Activated T-cell treated with anti-CD3 and anti-CD28 coated beads for 24 hours (primary cell): ENCODE measurements around the gene ELMO3.
A peak's percentile ranks its signal among the peaks of the same experiment; 100 is the strongest.

Source experiments
- DNase-seq: peaks from one replicate; pipeline ENCODE4 v3.0.0-alpha.2; 2020; ENCODE audit warnings: low read depth

Gene ELMO3, protein sequence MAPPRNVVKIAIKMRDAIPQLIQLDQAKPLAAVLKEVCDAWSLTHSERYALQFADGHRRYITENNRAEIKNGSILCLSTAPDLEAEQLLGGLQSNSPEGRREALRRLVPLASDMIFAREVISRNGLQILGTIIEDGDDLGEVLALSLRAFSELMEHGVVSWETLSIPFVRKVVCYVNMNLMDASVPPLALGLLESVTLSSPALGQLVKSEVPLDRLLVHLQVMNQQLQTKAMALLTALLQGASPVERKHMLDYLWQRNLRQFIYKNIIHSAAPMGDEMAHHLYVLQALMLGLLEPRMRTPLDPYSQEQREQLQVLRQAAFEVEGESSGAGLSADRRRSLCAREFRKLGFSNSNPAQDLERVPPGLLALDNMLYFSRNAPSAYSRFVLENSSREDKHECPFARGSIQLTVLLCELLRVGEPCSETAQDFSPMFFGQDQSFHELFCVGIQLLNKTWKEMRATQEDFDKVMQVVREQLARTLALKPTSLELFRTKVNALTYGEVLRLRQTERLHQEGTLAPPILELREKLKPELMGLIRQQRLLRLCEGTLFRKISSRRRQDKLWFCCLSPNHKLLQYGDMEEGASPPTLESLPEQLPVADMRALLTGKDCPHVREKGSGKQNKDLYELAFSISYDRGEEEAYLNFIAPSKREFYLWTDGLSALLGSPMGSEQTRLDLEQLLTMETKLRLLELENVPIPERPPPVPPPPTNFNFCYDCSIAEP

DNA sequence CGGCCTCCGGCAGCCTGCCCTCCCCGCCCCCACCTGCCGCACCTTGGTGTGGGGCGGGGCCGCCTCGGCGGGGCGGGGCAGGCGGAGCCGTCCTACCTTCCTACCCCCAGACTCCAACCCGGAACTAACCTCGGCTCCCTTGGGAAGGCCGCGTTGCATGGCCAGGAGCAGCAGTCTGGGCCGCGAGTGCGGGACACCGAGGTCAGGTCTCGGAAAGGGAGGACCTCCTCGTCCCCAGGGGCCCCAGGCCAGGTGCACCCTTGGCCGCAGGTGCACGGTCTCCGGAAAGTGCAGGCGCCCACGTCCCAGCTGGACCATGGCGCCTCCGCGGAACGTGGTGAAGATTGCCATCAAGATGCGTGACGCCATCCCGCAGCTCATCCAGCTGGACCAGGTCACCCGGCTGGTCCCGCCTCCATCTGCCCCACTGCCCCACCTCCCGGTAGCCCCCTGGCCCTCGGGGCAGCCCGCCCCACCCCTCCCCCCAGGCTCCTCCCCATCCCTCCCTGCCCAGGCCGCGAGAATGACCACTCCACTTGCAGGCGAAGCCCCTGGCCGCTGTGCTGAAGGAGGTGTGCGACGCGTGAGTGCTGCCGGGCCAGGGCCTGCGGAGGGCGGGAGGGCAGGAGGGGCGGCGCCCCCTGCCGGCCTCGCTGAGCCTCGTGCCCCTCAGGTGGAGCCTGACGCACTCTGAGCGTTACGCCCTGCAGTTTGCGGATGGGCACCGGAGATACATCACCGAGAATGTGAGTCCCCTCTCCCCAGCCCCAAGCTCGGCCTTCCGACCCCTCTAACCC is at the start of gene ELMO3:
TSS of gene ELMO3 (plus strand) at position 121 of the 797 bp plus-strand sequence. CDS start at position 317, 196 bp downstream.
- no peak for DNase-seq

DNA sequence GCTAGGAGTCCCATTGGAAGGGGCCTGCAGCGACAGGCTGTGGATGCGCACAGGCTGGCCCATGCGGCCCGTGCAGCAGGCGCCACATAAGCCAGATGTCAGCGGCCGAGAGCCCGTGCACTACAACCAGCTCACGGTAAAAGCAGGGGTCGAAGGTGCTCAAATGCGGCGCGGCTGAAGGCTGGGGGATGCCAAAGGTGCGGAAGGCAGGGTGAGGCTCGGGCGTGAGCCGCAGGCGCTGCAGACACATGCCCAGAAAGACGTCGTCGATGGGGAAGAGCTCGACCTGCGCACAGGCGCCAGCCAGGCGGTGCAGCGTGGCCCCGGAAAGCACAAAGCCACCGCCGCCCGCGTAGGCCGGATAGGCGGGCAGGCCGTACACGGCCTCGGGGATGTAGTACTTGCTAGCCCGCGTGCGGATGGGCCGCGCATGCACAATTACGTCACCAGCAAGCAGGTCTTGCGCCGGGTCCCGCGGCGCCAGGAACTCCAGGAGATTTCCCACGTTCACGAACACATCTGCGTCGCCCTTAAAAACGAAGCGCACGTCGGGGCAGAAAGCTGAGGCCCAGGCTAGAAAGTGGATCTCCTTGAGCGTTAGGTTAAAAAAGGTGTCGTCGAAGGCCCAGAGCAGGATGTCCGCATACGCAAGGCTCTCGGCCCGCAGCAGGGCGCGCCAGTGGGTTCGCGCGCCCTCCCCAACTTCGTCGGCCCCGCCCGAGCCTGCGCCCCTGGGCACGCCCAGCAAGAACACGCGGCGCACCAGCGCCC is 49.5 kb upstream of the ELMO3 start:
- DNase-seq: no peak

DNA sequence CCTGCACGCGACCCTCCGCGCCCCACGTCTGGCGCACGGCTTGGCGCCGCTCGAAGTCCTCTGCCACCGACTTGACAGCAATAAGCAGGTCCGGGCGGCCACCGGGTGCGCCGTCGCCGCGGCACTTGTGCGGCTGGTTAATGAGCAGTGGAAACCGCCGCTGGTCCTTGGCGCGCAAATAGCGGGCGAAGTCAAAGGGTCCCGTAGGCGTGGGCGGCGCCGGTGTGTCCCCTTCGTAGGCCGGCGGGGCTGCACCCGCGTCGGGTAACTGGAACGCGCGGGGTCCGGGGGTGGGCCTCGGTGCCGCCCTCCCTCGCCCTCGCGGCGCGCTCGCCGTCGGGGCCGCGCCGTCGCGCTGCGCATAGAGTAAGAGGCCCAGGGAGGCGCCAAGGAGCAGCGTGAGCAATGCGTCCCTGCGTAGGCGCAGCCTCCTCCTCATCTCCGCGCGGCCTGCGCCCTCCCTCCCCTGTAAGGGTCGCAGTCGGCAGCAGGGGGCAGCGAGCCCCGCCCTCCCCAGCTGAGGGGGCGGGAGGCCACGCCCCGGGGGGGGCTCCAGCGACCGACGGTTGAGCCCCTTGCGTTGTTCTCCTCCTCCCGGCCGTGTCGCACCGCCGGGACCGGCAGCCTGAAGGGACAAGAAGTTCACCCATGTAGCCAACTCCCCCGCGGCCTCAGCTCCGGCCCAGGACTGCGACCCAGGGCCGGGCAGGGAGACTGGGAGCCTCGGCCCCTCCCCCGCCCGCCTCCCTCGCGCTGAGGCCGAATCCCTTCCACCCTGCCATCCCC is 48.7 kb upstream of the ELMO3 start:
- DNase-seq: peak; percentile 35

DNA sequence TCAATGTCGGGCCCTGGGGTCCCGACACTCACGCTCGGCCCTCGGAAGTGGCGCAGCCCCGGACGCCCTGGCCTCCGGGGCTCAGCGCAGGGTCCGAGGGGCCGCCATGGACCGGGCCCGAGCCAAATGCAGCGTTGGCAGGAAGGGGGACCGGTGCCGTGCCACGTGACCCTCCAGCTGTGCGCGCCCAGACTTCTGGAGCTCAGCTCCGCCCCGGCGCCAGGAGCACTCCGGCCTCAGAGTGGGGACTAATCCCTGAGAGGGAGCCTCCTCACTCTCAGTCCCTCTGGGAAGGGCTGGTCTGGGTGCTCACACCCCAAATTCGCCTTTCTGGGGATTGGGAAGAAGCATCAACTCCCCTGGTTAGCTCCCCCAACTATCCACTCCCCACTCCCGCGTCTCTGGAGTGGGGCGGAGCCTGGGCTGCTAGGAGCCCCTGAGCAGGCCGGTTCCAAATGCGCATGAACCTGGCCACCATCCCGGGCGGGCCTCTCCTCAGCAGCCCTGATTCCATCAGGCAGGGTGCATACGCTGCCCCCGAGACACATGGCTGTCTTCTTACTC is 48.0 kb upstream of the ELMO3 start, which contains the start of gene B3GNT9:
TSS of gene B3GNT9 (minus strand) at position 166 of the 564 bp plus-strand sequence. CDS start 513 bp downstream, outside the sequence.
- DNase-seq: peak; percentile 32

DNA sequence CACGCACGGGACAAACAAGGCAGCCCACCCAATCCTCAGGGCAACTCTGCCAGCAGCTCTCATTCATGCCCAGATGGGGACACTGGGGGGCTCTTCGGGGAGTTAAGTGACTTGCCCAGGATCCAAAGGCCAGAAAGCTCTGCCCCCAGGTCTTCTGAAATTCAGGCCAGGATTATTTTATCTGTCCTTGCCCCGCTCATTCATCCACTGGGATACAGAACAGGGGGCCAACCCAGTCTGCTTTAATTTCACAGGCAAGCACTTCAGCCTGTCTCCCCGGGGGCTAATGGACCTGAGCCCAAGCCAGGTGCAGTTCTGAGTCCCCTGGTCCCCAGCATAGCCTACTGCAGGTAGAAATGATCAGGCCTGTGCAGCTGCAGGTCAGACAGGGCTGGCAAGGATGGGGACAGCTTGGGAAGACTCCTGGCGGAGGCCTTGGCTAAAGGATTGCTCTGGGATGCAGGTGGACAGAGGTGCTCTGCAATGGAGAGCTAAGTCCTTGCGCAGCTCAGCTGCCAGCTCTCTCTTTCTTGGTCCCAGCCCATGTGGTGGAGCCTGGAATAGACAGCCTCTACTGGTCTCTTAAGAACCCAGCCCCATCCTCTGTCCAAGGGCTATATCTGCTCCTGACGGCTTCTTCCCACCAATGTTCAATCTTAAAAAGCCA is 47.4 kb upstream of the ELMO3 start:
- DNase-seq: no peak

DNA sequence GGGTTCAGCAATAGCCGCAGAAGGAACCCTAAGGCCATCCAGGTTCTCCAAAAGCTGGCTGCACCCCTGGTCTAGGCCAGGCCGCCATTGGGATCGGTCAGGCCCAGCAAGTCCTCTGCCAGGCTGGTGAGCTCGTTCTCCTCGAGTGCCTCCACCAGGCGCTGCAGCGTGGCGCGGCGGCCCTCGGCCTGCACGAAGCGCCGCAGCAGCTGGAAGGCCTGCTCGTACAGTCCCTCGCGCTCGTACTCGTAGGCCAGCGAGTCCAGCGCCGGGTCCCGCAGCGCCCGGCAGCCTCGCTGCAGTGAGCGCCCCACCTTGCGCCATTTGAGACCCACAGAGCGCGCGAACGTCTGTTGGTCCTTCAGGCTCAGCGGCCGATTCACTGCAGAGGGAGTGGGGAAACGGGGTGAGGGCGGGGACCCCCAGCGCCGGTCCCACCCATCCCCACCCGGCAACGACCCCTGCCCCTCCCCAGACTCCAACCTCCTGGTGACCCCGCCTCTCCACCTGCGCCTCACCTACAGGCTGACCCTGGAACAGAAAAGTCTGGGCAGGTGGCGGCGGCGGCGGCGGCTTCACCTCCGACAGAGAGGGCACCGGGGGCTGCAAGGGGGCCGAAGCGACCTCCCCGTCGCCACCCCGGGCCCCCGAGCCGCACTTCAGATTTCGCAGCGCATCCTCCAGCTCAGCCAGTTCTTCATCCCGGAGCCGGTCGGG is 44.2 kb upstream of the ELMO3 start:
- DNase-seq: no peak

DNA sequence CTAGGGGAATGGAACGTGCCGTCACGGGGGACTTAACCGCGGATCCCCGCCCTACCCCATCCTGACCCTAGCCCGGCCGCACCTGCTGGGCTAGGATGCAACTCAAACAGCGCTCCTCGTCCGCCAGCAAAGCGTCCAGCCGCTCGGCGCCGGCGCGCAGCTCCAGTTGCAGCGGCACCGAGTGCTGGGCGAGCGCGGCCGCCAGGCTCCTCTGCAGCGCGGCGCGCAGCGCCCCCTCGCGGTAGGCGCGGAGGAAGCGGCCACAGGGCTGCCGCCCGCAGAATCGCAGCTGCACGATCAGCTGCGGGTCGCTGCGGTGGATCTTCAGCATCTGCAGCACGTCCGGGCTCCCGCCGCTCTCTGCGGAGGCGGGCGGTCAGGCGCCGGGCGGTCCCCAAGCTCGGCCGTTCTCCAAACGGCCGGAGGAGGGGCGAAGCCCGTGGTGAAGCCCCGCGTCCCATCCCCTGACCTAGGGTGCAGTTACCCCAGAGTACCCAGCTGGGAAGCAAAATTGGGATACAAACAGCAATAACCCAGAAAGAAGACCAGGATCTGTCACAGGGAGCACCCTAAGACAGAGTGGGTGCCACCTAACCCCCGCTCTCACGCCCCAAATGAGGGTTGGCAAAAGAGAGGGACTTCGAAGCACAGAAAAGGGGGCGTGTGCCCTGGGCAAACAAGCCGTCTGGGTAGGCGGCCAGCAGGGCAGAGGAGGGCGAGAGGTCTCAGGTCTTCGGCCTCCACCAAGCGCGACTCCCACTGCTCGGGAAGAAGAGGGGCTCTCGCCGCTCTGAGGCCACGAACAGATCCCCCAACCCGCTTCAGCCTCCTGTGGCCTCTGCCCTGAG is 43.4 kb upstream of the ELMO3 start:
- peak; percentile 66 for DNase-seq

DNA sequence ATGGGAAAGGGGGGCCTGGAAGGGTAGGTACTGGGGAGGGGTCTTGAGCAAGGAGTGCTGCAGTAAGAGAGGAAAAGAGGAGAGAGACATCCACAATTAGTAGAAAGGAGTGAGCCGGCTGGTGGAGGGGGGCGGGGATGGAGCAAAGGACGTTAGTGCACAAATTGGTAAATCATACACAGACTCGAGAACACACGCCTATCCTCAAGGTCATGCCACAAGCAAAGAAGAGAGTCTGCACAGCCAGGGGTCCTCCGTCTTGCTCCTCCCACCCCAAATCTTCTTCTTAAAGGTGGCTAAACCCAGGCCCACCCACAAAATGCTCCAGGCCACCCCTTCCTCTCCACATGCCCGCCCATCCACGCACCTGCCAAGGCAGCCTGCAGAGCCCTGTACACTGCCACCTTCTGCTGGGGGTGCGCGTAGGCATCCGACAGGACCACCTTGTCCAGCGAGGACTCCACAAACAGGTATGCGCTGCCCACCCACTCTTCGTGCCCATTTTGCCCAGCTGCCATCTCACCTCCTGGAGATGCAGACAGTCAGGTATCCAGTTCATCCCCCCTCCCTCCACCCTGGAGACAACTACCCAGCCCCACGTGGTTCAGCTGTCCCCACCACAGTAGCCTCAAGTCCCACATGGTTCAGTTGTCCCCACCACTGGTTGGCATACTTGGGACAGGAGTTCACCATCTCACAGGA is 42.6 kb upstream of the ELMO3 start:
- DNase-seq: no peak

DNA sequence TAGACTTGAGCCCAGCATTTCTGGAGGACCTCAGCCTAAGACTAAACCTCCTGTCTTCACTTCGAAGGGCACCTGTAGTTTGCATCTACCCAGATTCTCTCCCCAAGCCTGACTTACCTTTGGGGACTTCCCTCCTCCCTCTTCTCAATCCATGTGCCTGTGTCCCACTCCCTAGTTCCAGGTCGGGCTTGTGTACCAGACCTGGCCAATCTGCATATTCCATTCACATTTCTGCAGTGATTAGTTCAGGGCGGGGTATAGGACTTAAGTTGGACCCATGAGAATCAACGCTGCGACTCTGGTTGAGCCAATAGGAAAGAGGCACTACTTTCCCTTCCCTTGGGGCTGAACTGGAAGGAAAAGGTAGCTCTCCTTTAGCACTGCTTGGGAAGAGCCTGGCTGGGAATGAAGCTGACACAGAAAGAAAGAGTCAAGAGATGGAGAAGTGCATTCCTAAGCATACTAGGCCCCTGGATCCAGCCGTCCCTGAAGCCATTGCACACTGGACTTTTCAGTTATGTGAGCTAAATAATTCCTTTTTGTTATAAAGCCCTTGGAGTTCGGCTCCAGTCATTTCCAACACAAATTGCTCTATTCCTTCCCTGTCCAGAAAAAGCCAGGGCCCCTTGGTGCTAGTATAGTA is 41.7 kb upstream of the ELMO3 start:
- DNase-seq: no peak

DNA sequence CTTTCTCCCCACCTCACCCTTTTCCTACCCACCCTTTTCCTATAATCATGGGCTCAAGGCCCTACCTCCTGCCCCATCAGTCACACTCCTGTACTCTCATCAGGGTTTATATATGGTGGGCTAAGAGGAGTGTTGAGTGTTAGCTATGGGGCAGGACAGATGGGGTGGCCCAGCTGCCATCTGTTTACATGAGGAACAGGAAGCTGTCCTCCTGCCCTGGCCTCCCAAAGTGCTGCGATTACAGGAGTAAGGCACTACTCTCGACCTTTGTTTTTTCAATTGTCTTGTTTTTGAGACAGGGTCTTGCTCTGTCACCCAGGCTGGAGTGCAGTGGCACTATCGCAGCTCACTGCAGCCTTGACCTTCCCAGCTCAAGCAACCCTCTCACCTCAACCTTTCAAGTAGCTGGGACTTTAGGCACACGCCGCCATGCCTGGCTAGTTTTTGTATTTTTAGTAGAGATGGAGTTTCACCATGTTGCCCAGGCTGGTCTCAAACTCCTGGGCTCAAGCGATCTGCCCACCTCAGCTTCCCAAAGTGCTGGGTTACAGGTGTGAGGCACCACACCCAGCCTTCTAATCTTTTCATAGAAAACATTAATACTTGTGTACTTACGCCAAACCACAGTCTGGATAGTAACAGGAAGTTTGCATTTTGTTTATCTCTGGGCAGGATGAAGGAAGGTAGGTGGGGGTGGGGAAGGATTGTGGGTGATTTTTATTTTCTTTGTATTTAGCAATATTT is 40.9 kb upstream of the ELMO3 start:
- no peak for DNase-seq

DNA sequence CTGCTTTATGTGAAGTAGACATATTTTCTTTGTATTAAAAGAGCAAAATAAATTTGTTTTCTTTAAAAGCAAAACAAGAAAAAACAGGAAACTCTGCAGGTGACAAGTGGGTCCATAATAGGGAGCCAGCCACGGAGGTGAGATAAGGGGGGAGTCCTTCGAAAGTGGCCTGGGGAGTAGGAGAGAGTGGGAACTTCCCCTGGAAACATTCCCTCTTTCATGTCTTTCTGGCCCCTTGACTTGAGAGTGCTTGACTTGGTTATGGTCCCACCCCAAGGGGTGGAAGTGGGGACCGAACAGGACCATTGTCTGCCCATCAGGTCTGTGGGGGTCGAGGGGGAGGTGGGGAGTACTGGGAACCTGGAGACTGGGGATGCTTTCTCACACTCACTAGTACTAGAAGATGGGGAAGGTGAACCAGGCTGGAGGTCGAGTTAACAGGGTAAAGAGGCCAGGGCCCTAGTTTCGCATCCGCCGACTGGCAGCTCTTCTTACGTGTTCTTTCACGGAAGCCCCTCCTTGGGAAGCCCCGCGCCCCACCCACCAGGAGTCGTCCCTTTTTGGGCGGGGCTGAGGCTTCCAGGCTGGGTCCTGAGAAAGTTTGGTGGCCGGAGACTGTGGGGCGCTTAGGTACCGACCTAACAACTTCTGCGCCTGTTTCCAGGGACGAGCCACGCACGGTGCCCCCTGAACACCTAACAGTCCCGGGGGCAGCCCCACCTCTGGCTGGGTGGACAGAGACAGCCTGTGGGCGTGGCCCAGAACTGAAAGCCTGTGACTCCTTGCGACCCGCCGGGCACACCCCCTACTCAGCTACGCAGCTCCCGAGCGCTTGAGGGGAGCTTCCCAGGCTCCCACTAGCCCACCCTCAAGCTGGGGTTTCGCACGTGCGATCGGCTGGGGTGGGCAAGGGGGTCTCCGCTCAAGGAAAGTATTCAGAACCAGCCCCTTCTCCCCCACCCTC is 40.0 kb upstream of the ELMO3 start:
- peak; percentile 60 for DNase-seq

DNA sequence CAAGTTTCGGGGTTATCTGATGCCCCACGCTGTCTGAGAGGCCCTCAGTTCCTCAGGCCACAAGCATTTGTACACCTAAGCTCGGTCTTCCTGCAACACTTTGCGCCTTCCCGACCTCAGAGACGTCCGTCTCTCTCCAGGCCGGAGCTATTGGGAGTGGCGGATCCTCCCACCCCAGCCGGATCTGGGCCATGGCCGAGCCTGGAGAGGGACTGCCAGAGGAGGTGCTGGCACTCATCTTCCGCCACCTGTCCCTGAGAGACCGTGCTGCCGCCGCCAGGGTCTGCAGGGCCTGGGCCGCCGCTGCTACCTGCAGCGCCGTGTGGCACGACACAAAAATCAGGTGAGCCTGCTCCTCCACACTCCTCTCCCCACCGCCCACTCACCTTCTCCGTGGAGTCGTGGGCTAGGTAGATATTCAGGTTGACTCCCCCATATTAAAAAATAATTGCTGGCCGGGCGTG is 37.3 kb upstream of the ELMO3 start:
- DNase-seq: no peak

DNA sequence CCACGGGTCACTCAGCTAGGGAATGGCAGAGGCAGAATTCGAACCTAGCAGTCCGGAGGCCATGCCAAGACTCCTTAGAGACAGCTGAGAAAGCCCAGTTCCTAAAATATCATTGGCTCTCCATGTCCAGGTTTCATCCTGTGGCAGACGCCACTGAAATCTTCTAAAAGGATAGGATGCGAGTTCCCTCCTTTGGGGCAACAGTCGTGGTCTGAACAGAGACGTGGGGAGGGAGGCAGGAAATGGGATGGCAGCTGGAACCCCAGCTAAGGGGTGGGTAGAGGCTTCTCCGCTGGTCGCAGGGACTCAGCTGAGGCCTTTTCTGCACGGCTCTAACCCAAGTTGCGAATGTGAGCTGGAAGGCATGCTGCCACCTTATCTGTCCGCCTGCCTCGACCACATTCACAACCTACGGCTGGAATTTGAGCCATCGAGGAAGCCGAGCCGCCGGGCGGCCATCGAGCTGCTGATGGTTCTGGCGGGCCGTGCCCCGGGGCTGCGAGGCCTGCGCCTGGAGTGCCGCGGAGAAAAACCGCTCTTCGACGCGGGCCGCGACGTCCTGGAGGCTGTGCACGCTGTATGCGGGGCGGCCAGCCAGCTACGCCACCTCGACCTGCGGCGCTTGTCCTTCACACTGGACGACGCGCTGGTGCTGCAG is 36.3 kb upstream of the ELMO3 start:
- no peak for DNase-seq

DNA sequence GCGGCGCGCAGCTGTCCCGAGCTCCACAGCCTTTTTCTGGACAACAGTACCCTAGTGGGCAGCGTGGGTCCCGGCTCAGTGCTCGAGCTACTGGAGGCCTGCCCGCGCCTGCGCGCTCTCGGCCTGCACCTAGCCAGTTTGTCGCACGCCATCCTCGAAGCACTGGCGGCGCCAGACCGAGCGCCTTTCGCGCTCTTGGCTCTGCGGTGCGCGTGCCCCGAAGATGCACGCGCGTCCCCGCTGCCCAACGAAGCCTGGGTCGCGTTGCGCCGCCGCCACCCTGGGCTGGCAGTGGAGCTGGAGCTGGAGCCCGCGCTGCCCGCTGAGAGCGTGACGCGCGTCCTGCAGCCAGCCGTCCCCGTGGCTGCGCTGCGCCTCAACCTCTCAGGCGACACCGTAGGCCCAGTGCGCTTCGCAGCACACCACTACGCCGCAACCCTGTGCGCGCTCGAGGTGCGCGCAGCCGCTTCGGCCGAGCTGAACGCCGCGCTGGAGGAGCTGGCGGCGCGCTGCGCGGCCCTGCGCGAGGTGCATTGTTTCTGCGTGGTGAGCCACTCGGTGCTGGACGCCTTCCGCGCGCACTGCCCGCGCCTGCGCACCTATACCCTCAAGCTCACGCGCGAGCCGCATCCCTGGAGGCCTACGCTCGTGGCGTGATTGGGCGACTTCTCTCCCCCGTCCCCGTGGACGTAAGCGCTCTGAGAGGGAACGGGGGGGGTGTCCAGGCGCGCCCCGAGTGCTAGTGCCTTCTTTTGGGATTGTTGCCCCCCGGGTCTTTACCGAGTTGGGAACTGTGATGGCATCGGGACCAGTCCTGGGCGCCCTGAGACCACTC is 35.5 kb upstream of the ELMO3 start:
- DNase-seq: no peak
